ENCODE measurements around the gene ERC2. TPM values are rescaled to one million over a fixed set of nuclear protein-coding genes. Genes with fewer than 3 reads are reported as not detected.
A peak's percentile ranks its signal among the peaks of the same experiment; 100 is the strongest.

The ERC2 gene
- total RNA-seq, 1 experiment from 2014 or later: 1.2 TPM

GRCh38 chr3:55498520-55498919 lies 969.7 kb downstream of the ERC2 start:
- no peak for DNase-seq (ENCODE audit: low read depth)

GRCh38 chr3:55497250-55497649 lies 971.0 kb downstream of the ERC2 start:
- no peak for DNase-seq (ENCODE audit: low read depth)

GRCh38 chr3:55494976-55495375 lies 973.3 kb downstream of the ERC2 start:
- no peak for DNase-seq (ENCODE audit: low read depth)

- no peak for DNase-seq (ENCODE audit: low read depth)
Observed at GRCh38 chr3:55492976-55493375, 975.3 kb downstream of the ERC2 start.

- peak; percentile 92 for DNase-seq (ENCODE audit: low read depth)
Observed at GRCh38 chr3:55491296-55491816, 976.9 kb downstream of the ERC2 start.

GRCh38 chr3:55490276-55490913 lies 977.9 kb downstream of the ERC2 start:
- DNase-seq (ENCODE audit: low read depth): peak; percentile 53

- peak; percentile 53 for DNase-seq (ENCODE audit: low read depth)
Observed at GRCh38 chr3:55489798-55490132, 978.5 kb downstream of the ERC2 start.

- peak; percentile 91 for DNase-seq (ENCODE audit: low read depth)
Observed at GRCh38 chr3:55488398-55489055, 979.7 kb downstream of the ERC2 start.

- peak; percentile 79 for DNase-seq (ENCODE audit: low read depth)
Observed at GRCh38 chr3:55487381-55488241, 980.7 kb downstream of the ERC2 start.

GRCh38 chr3:55486857-55487380 lies 981.3 kb downstream of the ERC2 start, which contains the start of gene WNT5A:
Gene WNT5A, minus strand, starts transcription at chr3:55487306. Its CDS starts 321 bp downstream, at chr3:55486985.
- DNase-seq (ENCODE audit: low read depth): peak; percentile 74

GRCh38 chr3:55486101-55486856 lies 982.0 kb downstream of the ERC2 start:
- peak; percentile 81 for DNase-seq (ENCODE audit: low read depth)

GRCh38 chr3:55484801-55485791 lies 983.2 kb downstream of the ERC2 start:
- peak; percentile 78 for DNase-seq (ENCODE audit: low read depth)

GRCh38 chr3:55484191-55484689 lies 984.0 kb downstream of the ERC2 start:
- DNase-seq (ENCODE audit: low read depth): no peak

- DNase-seq (ENCODE audit: low read depth): no peak
Observed at GRCh38 chr3:55483196-55484095, 984.8 kb downstream of the ERC2 start.

- peak; percentile 38 for DNase-seq (ENCODE audit: low read depth)
Observed at GRCh38 chr3:55482496-55483195, 985.6 kb downstream of the ERC2 start.

- peak; percentile 51 for DNase-seq (ENCODE audit: low read depth)
Observed at GRCh38 chr3:55481744-55482495, 986.3 kb downstream of the ERC2 start.
